Activated CD4-positive, alpha-beta T cell treated with anti-CD3 and anti-CD28 coated beads, Interleukin-2, Interleukin-6, amounts not matched to agents 100 ng/mL and 50 ng/mL, durations not matched to agents 16 hours and 8 hours (primary cell): ENCODE results near the gene PRF1.
A peak's percentile ranks its signal among the peaks of the same experiment; 100 is the strongest.
"Not testable (repeated sequence)": the region's sequence is repeated elsewhere in the genome, so short reads cannot be mapped to it uniquely, and the experiment has no call there.

Experiments
- DNase-seq: peaks from one replicate; pipeline ENCODE4 v3.0.0-alpha.2; 2020

Gene PRF1

GRCh38 chr10:70593513-70593890 is 9.0 kb downstream of the PRF1 start:
- DNase-seq, result no peak

- DNase-seq, result no peak
These were observed 9.6 kb downstream of the PRF1 start for GRCh38 chr10:70592746-70593512.

- no peak for DNase-seq
These were observed 10.3 kb downstream of the PRF1 start for GRCh38 chr10:70592186-70592735.

GRCh38 chr10:70590655-70591416 is 11.7 kb downstream of the PRF1 start:
- DNase-seq, result no peak

- no peak for DNase-seq
These were observed 12.5 kb downstream of the PRF1 start for GRCh38 chr10:70589762-70590654.

GRCh38 chr10:70588859-70589570 is 13.5 kb downstream of the PRF1 start:
- no peak for DNase-seq

GRCh38 chr10:70588255-70588654 is 14.3 kb downstream of the PRF1 start:
- no peak for DNase-seq

GRCh38 chr10:70587045-70587658 is 15.4 kb downstream of the PRF1 start:
- DNase-seq, result peak; percentile 49

GRCh38 chr10:70586348-70586930 is 16.1 kb downstream of the PRF1 start:
- no peak for DNase-seq

- DNase-seq, result no peak
These were observed 16.9 kb downstream of the PRF1 start for GRCh38 chr10:70585578-70586169.

- no peak for DNase-seq
These were observed 17.5 kb downstream of the PRF1 start for GRCh38 chr10:70584909-70585544.

GRCh38 chr10:70584366-70584765 is 18.2 kb downstream of the PRF1 start:
- DNase-seq, result no peak

- DNase-seq, result no peak
These were observed 18.9 kb downstream of the PRF1 start for GRCh38 chr10:70583669-70584037.

- DNase-seq, result no peak
These were observed 19.5 kb downstream of the PRF1 start for GRCh38 chr10:70582793-70583668.

- DNase-seq, result not testable (repeated sequence)
These were observed 21.4 kb downstream of the PRF1 start for GRCh38 chr10:70581176-70581575.

- DNase-seq, result peak; percentile 56
These were observed 23.1 kb downstream of the PRF1 start for GRCh38 chr10:70579234-70580002.

GRCh38 chr10:70578371-70578947 is 24.1 kb downstream of the PRF1 start:
- peak; percentile 89 for DNase-seq

GRCh38 chr10:70576803-70577517 is 25.6 kb downstream of the PRF1 start:
- DNase-seq, result peak; percentile 61
